Measurements from ENCODE around the gene GMDS. TPM values are rescaled to one million over a fixed set of nuclear protein-coding genes. Genes with fewer than 3 reads are reported as not detected.

GMDS gene
- total RNA-seq, 1 donor from 2014 or later: 30.2 TPM

DNA sequence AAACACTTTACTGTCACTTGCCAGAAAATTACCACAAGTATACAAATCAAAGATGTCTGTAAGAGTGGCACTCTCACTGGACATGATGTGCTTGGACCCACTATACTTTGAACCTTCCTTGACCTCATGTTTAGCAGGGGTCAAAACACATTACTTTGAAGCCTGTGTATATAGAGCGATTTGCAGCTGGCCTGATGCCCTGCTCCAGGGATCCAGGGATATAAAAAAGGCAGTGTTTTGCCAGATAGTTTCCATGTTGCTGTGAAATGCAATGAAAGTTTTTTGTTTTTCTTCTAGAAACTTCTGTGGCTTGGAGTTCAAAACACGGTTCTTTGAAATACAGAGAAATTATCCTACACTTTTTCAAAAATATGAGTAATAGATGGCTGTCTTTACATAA lies 470.0 kb downstream of the GMDS start:
- Histone ChIP-seq H3K27ac (no peak overlapping the region), H3K4me1 (no peaks in the 10 kb centered on the region), H3K27me3 (no peaks in the 10 kb centered on the region), H3K4me3 (no peak overlapping the region), H3K36me3 (no peaks in the 10 kb centered on the region), H3K9me3 (no peaks in the 10 kb centered on the region)
- intact Hi-C loops (cut with DNase I): no loop called here
- no peak for TF ChIP-seq POLR2AphosphoS5 (IDR thresholded peaks at IDR 0.05; ENCODE audit: insufficient read depth in 1 of 2, low read depth in 1 of 2)
- TF ChIP-seq, protein P1, sequence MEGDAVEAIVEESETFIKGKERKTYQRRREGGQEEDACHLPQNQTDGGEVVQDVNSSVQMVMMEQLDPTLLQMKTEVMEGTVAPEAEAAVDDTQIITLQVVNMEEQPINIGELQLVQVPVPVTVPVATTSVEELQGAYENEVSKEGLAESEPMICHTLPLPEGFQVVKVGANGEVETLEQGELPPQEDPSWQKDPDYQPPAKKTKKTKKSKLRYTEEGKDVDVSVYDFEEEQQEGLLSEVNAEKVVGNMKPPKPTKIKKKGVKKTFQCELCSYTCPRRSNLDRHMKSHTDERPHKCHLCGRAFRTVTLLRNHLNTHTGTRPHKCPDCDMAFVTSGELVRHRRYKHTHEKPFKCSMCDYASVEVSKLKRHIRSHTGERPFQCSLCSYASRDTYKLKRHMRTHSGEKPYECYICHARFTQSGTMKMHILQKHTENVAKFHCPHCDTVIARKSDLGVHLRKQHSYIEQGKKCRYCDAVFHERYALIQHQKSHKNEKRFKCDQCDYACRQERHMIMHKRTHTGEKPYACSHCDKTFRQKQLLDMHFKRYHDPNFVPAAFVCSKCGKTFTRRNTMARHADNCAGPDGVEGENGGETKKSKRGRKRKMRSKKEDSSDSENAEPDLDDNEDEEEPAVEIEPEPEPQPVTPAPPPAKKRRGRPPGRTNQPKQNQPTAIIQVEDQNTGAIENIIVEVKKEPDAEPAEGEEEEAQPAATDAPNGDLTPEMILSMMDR (IDR thresholded peaks at IDR 0.05): no peak
- TF ChIP-seq POLR2A (IDR thresholded peaks at IDR 0.05): no peak
- no peak for DNase-seq (ENCODE audit: extremely low spot score in 2 of 2)

DNA sequence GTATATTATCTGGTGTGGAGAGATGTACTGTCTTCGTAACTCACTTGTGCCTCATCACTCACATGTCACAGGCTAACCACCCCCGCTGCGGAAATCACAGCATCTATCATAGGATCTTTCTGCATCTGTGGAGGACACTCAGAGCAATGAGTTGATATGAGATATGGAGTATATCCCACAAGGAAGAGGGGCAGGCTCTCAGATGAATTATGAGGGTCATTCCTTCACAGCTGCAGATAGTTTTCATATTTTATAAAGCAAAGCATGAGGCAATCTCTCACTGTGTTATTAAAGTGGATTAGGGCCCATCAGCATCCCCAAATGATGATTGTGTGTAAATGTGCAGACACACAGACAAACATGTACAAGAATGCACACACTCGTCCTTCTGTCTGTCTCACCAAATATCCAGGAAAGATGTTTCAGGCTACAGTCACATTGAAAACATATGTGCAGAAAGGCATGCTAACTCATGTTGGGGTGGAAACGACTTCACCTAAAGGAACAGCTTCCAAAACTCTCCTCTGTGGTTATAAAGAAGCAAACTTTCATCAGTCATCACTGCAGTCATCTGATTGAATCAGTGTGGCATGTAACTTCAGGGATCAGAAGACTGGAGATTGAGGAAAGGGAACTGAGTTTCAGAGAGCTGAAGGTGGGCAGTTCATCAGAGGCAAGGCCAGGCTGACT lies 471.0 kb downstream of the GMDS start:
- no peaks in the 10 kb centered on the region for H3K27me3 ChIP-seq
- intact Hi-C loops (cut with DNase I): no loop called here
- TF ChIP-seq, protein P1 (IDR thresholded peaks at IDR 0.05): no peak
- no peak for TF ChIP-seq POLR2AphosphoS5 (IDR thresholded peaks at IDR 0.05; ENCODE audit: insufficient read depth in 1 of 2, low read depth in 1 of 2)
- TF ChIP-seq POLR2A (IDR thresholded peaks at IDR 0.05): no peak
- DNase-seq (ENCODE audit: extremely low spot score in 2 of 2): no peak
- no peaks in the 10 kb centered on the region for H3K4me1 ChIP-seq
- no peaks in the 10 kb centered on the region for H3K9me3 ChIP-seq
- no peak overlapping the region for H3K27ac ChIP-seq
- no peak overlapping the region for H3K4me3 ChIP-seq
- no peaks in the 10 kb centered on the region for H3K36me3 ChIP-seq

DNA sequence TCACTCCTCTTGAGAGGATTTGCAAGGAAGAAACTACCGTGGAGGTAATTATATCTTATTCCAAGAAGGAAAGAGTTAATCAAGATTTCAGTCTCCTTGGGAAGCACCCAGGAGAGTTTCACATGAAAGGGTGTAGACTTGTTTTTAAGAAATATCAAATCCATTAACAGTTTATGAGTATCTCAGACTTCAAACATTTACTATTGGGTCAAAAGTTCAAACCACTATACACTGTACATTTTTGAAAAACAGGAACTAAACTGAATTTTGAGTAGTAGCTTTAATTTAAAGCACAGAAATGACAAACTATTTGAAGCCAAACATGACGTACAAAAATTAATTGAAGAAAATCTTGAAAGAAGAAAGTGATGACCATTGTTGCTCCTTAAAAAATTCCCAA lies 471.7 kb downstream of the GMDS start:
- Histone ChIP-seq H3K4me3 (no peak overlapping the region), H3K9me3 (no peaks in the 10 kb centered on the region), H3K27me3 (no peaks in the 10 kb centered on the region), H3K4me1 (no peaks in the 10 kb centered on the region), H3K36me3 (no peaks in the 10 kb centered on the region), H3K27ac (no peak overlapping the region)
- intact Hi-C loops (cut with DNase I): no loop called here
- TF ChIP-seq POLR2AphosphoS5 (IDR thresholded peaks at IDR 0.05; ENCODE audit: insufficient read depth in 1 of 2, low read depth in 1 of 2) (no peak), POLR2A (IDR thresholded peaks at IDR 0.05) (no peak)
- TF ChIP-seq, protein P1 (IDR thresholded peaks at IDR 0.05): no peak
- DNase-seq (ENCODE audit: extremely low spot score in 2 of 2): no peak

DNA sequence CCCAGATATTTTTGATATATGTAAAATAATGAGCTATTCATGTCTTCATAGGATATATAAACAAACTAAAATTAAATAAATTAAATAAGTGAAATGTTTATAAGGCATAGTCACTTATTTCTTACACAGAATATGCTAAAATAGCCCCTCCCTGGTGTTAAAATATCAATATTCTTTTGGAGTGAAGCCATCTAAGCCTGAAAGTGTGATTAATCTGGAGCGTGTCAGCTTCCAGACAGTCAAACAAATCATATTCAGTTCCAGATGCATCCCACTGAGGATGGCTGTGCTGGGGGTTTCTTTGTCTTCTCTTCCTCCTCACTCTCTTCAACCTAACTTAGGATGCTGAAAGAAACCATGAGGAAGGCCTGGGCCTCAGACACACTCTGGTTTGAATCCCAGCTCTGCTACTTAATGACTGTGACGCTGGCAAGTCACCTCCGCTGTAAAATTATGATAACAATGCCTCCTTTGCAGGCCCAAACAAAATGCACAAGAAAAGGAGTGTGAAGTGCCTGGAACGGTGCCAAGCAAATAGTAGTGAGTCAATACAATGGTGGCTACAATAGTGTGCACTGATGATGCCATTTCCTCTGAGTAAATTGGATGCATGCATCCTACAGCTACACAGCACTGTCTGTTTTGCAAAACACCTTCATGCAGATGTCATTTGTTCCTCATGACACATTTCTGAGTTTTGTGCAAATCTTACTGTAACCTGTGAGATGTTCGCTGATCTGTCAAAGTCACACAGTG lies 474.3 kb downstream of the GMDS start:
- Histone ChIP-seq H3K27me3 (no peaks in the 10 kb centered on the region), H3K4me1 (peaks cover 10% of the 10 kb centered on the region), H3K36me3 (no peaks in the 10 kb centered on the region), H3K9me3 (no peaks in the 10 kb centered on the region), H3K4me3 (no peak overlapping the region), H3K27ac (no peak overlapping the region)
- TF ChIP-seq POLR2AphosphoS5 (IDR thresholded peaks at IDR 0.05; ENCODE audit: insufficient read depth in 1 of 2, low read depth in 1 of 2) (no peak), POLR2A (IDR thresholded peaks at IDR 0.05) (no peak)
- TF ChIP-seq, protein P1 (IDR thresholded peaks at IDR 0.05): no peak
- DNase-seq (ENCODE audit: extremely low spot score in 2 of 2): no peak
- intact Hi-C loops (cut with DNase I): no loop called here

DNA sequence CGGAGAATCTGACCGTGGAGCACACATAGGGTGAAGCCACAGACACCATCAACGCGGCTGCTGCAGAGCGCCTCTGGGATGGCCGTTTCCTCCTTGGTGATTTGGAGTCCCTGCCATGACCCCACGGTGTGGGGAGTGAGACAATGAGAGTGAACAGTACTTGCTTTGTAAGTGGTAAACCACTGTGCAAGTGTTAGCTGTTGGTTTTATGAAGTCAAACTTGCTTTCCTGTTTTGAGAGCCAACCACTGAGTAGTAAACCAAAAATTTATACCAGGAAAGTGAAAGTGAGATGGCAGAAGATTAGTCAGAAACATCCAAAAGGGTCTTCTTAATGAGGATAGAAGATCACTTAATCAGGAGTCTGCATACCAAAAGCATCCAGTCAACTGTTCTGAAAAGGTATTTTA lies 475.0 kb downstream of the GMDS start:
- Histone ChIP-seq H3K27me3 (no peaks in the 10 kb centered on the region), H3K4me1 (peaks cover 10% of the 10 kb centered on the region), H3K36me3 (no peaks in the 10 kb centered on the region), H3K4me3 (no peak overlapping the region), H3K9me3 (no peaks in the 10 kb centered on the region), H3K27ac (no peak overlapping the region)
- TF ChIP-seq POLR2AphosphoS5 (IDR thresholded peaks at IDR 0.05; ENCODE audit: insufficient read depth in 1 of 2, low read depth in 1 of 2) (no peak), POLR2A (IDR thresholded peaks at IDR 0.05) (no peak)
- TF ChIP-seq, protein P1 (IDR thresholded peaks at IDR 0.05): no peak
- intact Hi-C loops (cut with DNase I): no loop called here
- no peak for DNase-seq (ENCODE audit: extremely low spot score in 2 of 2)

Measured in vagina (tissue), 2 donors.